ENCODE results near the gene PARD6A. TPM values are rescaled to one million over a fixed set of nuclear protein-coding genes. Genes with fewer than 3 reads are reported as not detected.

PARD6A gene
- total and polyA plus RNA-seq, 2 donors (not counting 3 experiments of a cell fraction or from before 2014, with no cell fraction given) = 1.3 to 2.9 TPM

DNA sequence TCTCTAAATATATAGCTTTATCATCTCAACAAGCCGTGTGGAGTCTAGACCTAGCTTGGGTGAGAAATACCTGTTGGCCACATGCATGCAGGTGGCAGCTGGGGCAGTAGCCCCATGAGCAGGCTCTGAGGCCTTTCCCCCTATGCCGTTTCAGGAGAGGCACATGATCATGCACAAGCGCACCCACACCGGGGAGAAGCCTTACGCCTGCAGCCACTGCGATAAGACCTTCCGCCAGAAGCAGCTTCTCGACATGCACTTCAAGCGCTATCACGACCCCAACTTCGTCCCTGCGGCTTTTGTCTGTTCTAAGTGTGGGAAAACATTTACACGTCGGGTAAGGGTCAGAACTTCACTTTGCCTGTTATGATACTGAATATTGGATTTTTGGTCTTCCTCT, 32.5 kb upstream of the PARD6A start:
- no peak for DNase-seq (ENCODE audit: low read depth, low spot score)
- H3K9me1 ChIP-seq (replicated peaks; ENCODE audit: control insufficient read depth, extremely low read depth, insufficient read depth, low read length) = no peaks in the 10 kb centered on the region
- H3K9me3 ChIP-seq (replicated peaks; ENCODE audit: control insufficient read depth, insufficient read depth, low read length) = no peaks in the 10 kb centered on the region
- intact Hi-C loops (cut with micrococcal nuclease) = no loop called here
- ChIA-PET POLR2A (interaction anchor here (0.7 kb wide), 1 partner anchor 146 kb away, joined by 4 read pairs; no protein-coding TSS in a partner anchor), CTCF (interaction anchor here (1.0 to 3.5 kb wide), 5 partner anchors 11 to 81 kb away, joined by 3 to 12 read pairs (median 4); no protein-coding TSS in a partner anchor)
- no peak for FAIRE-seq
- H2AFZ ChIP-seq (ENCODE audit: low read depth, low read length) = no peak overlapping the region
- H3K79me2 ChIP-seq (ENCODE audit: control insufficient read depth, insufficient read depth, low read length) = no peaks in the 10 kb centered on the region
- no peak for TF ChIP-seq JUN (IDR thresholded peaks at IDR 0.05; ENCODE audit: borderline replicate concordance, insufficient read depth, insufficient read length, low read depth)
- no peak for TF ChIP-seq EZH2 (IDR thresholded peaks at IDR 0.05; ENCODE audit: borderline replicate concordance, low read depth, low read length, severe bottlenecking)
- no peak for TF ChIP-seq POLR2AphosphoS5 (IDR thresholded peaks at IDR 0.05; ENCODE audit: insufficient read depth, low read depth, low read length)
- TF ChIP-seq POLR2A (IDR thresholded peaks at IDR 0.05; ENCODE audit: low read depth, low read length) = no peak
- TF ChIP-seq MAX (IDR thresholded peaks at IDR 0.05; ENCODE audit: insufficient read depth, insufficient read length) = no peak
- no peak for TF ChIP-seq CTCF (IDR thresholded peaks at IDR 0.05; ENCODE audit: extremely low read depth in 1 of 2, insufficient read depth in 1 of 2, low read depth in 1 of 2, low read length in 2 of 2)
- no peak for TF ChIP-seq FOS (IDR thresholded peaks at IDR 0.05; ENCODE audit: borderline replicate concordance, insufficient read depth, low read length)
- no peak overlapping the region for H3K27ac ChIP-seq (ENCODE audit: insufficient read depth, low read depth, low read length)
- H3K4me2 ChIP-seq (ENCODE audit: insufficient read depth, low read length) = no peak overlapping the region
- H3K4me1 ChIP-seq (ENCODE audit: control insufficient read depth, extremely low read depth, insufficient read depth, low read length) = no peaks in the 10 kb centered on the region
- dilution Hi-C loops (cut with MboI; ENCODE audit: extremely low pct_ligation_motif_present, low sequenced_read_pairs) = no loop called here
- H3K36me3 ChIP-seq (ENCODE audit: control insufficient read depth in 2 of 2, extremely low read depth in 1 of 2, insufficient read depth in 2 of 2, low read length in 2 of 2) = peaks cover 10 to 25% of the 10 kb centered on the region in 2 experiments
- H3K9ac ChIP-seq (replicated peaks; ENCODE audit: extremely low read depth, insufficient read depth, low read length) = no peak overlapping the region
- H3K4me3 ChIP-seq (replicated peaks in 1 of 3; ENCODE audit: insufficient read depth in 1 of 3, low read depth in 1 of 3, low read length in 3 of 3) = no peak overlapping the region
- BruUV-seq (replicated peaks) = no TSS peak
- H3K27me3 ChIP-seq (ENCODE audit: control insufficient read depth in 2 of 2, insufficient read depth in 2 of 2, low read length in 2 of 2) = no peaks in the 10 kb centered on the region
- no peaks in the 10 kb centered on the region for H4K20me1 ChIP-seq (replicated peaks; ENCODE audit: control insufficient read depth, extremely low read depth, insufficient read depth, low read length)
